Ishikawa (cell line): ENCODE results near the gene MERTK.

Source experiments
- CEBPB ChIP-seq: IDR thresholded peaks from 2 replicates; pipeline ENCODE4 v1.6.1; 2012
- EGR1 ChIP-seq: IDR thresholded peaks from 2 replicates; pipeline ENCODE4 v1.6.1; 2012
- EP300 ChIP-seq: IDR thresholded peaks from 2 replicates; pipeline ENCODE4 v1.6.1; 2012; ENCODE audit warnings: borderline replicate concordance
- REST ChIP-seq: IDR thresholded peaks from 2 replicates; pipeline ENCODE4 v1.6.1; 2012; ENCODE audit warnings: low read depth, mild to moderate bottlenecking
- TAF1 ChIP-seq: IDR thresholded peaks from 2 replicates; pipeline ENCODE4 v1.6.1; 2012; ENCODE audit warnings: low read depth, mild to moderate bottlenecking
- TCF12 ChIP-seq: IDR thresholded peaks from 2 replicates; pipeline ENCODE4 v1.6.1; 2012; ENCODE audit warnings: low read depth
- YY1 ChIP-seq: IDR thresholded peaks from 2 replicates; pipeline ENCODE4 v1.6.1; 2012; ENCODE audit warnings: low read depth

GRCh38 chr2:111972955-111973565 is 74.7 kb downstream of the MERTK start:
- TF ChIP-seq TAF1 (no peak), REST (no peak), EGR1 (no peak), CEBPB (no peak), TCF12 (no peak), EP300 (no peak), YY1 (no peak)
